ENCODE measurements around the gene SH2D3A.

GRCh38 chr19:6794686-6795431, 27.6 kb upstream of the SH2D3A start:
- no peak for TF ChIP-seq CTCF (tag by site-specific recombination; IDR thresholded peaks at IDR 0.05)
- no peak for TF ChIP-seq PBX3 (CRISPR knock-in tag; IDR thresholded peaks at IDR 0.05)

All from HEK293 (cell line).